ENCODE results near the gene KDM1B. TPM values are rescaled to one million over a fixed set of nuclear protein-coding genes. Genes with fewer than 3 reads are reported as not detected.

Gene KDM1B
- polyA plus RNA-seq, 1 of the 3 experiments (the other 2 are of a cell fraction), result 9.4 TPM

- no peaks in the 10 kb centered on the region for H3K4me1 ChIP-seq (ENCODE audit: control insufficient read depth in 1 of 2, insufficient read depth in 2 of 2, low read depth in 1 of 2, low read length in 1 of 2)
- WGBS (ENCODE audit: low lambda C conversion rate), result 88% methylated on average over 8 of the region's 8 CpGs
- no peak for TF ChIP-seq MEF2A (IDR thresholded peaks at IDR 0.05; ENCODE audit: borderline replicate concordance, low read depth)
- TF ChIP-seq SMC3 (IDR thresholded peaks at IDR 0.05; ENCODE audit: low read depth, low read length), result no peak
- no peak for TF ChIP-seq JUND (IDR thresholded peaks at IDR 0.05)
- TF ChIP-seq FOXJ3 (CRISPR knock-in tag; IDR thresholded peaks at IDR 0.05), result no peak
- no peak for TF ChIP-seq CHD2 (IDR thresholded peaks at IDR 0.05; ENCODE audit: low read length, partially characterized antibody)
- TF ChIP-seq IRF3 (IDR thresholded peaks at IDR 0.05; ENCODE audit: low read depth, low read length), result no peak
- no peak for TF ChIP-seq GABPA (IDR thresholded peaks at IDR 0.05; ENCODE audit: low read depth)
- TF ChIP-seq PBX3 (IDR thresholded peaks at IDR 0.05), result no peak
- no peak for TF ChIP-seq CTCF (IDR thresholded peaks at IDR 0.05)
- no peak for TF ChIP-seq FOXM1 (IDR thresholded peaks at IDR 0.05; ENCODE audit: low read depth)
- TF ChIP-seq REST (IDR thresholded peaks at IDR 0.05; ENCODE audit: low read depth, low read length), result no peak
- TF ChIP-seq MXI1 (IDR thresholded peaks at IDR 0.05; ENCODE audit: low read depth, low read length), result no peak
- no peak for TF ChIP-seq MAX (IDR thresholded peaks at IDR 0.05; ENCODE audit: low read depth)
- no peaks in the 10 kb centered on the region for H3K36me3 ChIP-seq (replicated peaks in 1 of 2; ENCODE audit: control insufficient read depth in 1 of 2, insufficient read depth in 2 of 2, low read length in 1 of 2)
- ChIA-PET POLR2A (no interaction called here), CTCF (interaction anchor here (1.3 kb wide), 1 partner anchor 15 kb away, joined by 4 read pairs; no protein-coding TSS in a partner anchor)
- H3F3A ChIP-seq (replicated peaks; ENCODE audit: insufficient read depth), result no peaks in the 10 kb centered on the region
- no peak for DNase-seq
- H2AFZ ChIP-seq (ENCODE audit: low read depth), result no peak overlapping the region
- no peaks in the 10 kb centered on the region for H3K27me3 ChIP-seq (ENCODE audit: insufficient read depth)
- H3K9me2 ChIP-seq, result no peaks in the 10 kb centered on the region
- H3K4me2 ChIP-seq, result no peak overlapping the region
- no peaks in the 10 kb centered on the region for H4K20me1 ChIP-seq (ENCODE audit: insufficient read depth)
- no peaks in the 10 kb centered on the region for H3K9me3 ChIP-seq
- no peak overlapping the region for H3K27ac ChIP-seq (ENCODE audit: low read depth in 2 of 2, low read length in 1 of 2)
- no peaks in the 10 kb centered on the region for H3K79me2 ChIP-seq (ENCODE audit: insufficient read depth)
- no peak overlapping the region for H3K4me3 ChIP-seq (ENCODE audit: low read depth in 2 of 2, low read length in 1 of 2)
- no peak overlapping the region for H3K9ac ChIP-seq
Observed at GRCh38 chr6:18207438-18207837, 52.2 kb downstream of the KDM1B start.

Data from SK-N-SH (cell line).